GM12891 (cell line): Measurements from ENCODE around the gene EXPH5.
A peak's percentile ranks its signal among the peaks of the same experiment; 100 is the strongest.
"Not testable (repeated sequence)": the region's sequence is repeated elsewhere in the genome, so short reads cannot be mapped to it uniquely, and the experiment has no call there.

Source experiments
- DNase-seq: peaks from one replicate; pipeline ENCODE4 v3.0.0; 2011; ENCODE audit warnings: low spot score; ENCODE audit not compliant: insufficient read length
- FAIRE-seq: peaks from 2 replicates; lab custom pipeline; 2011; peaks lifted over from hg19 to GRCh38; lab: Jason Lieb, UNC
- PAX5 ChIP-seq: IDR thresholded peaks from 2 replicates; pipeline ENCODE4 v1.6.1; 2011; ENCODE audit warnings: low read length, moderate library complexity, mild to moderate bottlenecking; ENCODE audit not compliant: insufficient read depth, severe bottlenecking
- POLR2A ChIP-seq: IDR thresholded peaks from 2 replicates; pipeline ENCODE4 v1.6.1; 2011; ENCODE audit warnings: low read depth, low read length, control low read depth
- POLR2AphosphoS5 ChIP-seq: IDR thresholded peaks from 2 replicates; pipeline ENCODE4 v1.6.1; 2011; ENCODE audit warnings: low read depth, low read length, control low read depth
- POU2F2 ChIP-seq: IDR thresholded peaks from 2 replicates; pipeline ENCODE4 v1.6.1; 2011; ENCODE audit warnings: low read depth, mild to moderate bottlenecking, control low read depth, low read length, moderate library complexity
- SPI1 ChIP-seq: IDR thresholded peaks from 2 replicates; pipeline ENCODE4 v1.6.1; 2011; ENCODE audit warnings: low read depth, low read length, control low read depth
- TAF1 ChIP-seq: IDR thresholded peaks from 2 replicates; pipeline ENCODE4 v1.6.1; 2011; ENCODE audit warnings: low read depth, low read length, control low read depth

The EXPH5 gene

GRCh38 chr11:108601150-108601549, 7.6 kb upstream of the EXPH5 start:
- FAIRE-seq (no peak), DNase-seq (no peak)
- TF ChIP-seq PAX5 (no peak), POLR2A (no peak), SPI1 (no peak), POU2F2 (no peak), POLR2AphosphoS5 (no peak), TAF1 (no peak)

DNA sequence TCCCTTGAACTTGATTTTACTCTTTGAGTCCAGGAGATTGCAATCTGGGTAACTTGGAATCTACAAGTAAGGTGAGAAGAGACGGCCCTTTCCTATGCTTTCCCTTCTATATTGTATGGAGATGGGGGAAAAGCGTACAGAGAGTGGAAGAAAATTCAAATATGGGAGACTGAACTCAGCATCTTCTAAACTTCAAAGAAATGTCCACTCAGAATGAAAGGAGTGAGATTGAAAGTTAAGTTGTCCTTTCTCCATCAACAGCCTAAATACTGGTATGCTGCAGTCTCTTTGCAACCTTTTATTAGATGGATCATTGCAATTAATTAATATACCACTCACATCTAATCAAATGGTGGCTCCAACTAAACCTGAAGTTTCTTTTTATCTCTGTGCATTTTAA, 6.4 kb upstream of the EXPH5 start:
- FAIRE-seq (no peak), DNase-seq (no peak)
- TF ChIP-seq POU2F2, result no peak
- TF ChIP-seq TAF1, result no peak
- no peak for TF ChIP-seq POLR2AphosphoS5
- no peak for TF ChIP-seq PAX5
- no peak for TF ChIP-seq SPI1
- TF ChIP-seq POLR2A, result no peak

DNA sequence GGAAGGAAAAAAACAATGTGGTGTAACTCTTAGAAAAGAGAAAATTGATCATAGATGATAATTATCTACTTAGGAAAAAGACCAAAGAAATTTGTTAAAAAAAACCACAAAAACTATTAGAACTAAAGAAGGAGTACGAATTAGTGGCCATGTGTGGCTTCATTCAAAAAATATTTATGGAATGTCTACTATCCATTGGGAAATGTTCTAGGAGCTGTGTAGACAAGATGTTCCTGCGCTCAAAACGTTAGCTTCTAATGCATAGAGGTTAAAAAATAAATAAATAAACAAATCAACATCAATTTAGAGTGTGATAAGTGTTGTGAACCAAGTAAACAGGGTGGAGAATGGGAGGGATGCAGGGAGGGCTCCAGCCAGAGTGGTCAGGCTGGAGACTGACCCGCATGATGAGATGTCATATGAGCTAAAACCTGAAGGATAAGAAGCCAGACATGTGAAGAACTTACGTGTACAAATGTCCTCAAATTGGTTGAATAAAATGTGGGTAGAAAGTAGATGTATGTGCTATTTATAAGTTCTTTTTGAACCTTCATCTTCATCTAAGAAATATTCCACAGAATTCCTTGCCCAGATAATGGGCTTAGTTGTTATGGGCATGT, 4.3 kb upstream of the EXPH5 start:
- FAIRE-seq (no peak), DNase-seq (no peak)

DNA sequence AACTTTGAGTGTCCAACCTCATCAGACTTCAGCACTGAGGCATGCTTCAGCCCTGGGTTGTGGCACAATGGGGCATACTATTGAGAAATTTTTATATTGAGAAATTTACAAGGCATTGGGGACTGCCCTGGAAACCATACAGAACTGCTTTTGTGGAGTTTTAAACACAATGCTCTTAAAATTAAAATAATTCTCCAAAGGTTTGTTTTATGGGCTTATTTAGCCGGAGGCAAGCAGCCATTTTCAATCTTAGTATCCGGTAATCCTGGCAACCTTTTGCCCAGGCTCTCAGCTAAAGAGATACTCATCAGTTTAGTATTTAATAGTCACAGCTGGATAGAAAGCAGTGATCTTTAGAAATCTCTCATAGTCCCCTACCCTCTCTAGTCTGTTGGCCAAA, 3.1 kb upstream of the EXPH5 start:
- DNase-seq (no peak), FAIRE-seq (no peak)
- TF ChIP-seq POLR2A (no peak), SPI1 (no peak)

More for the DNA sequence above, 4.3 kb upstream of the EXPH5 start:
- TF ChIP-seq SPI1 (no peak), TAF1 (no peak), PAX5 (no peak), POLR2A (no peak), POLR2AphosphoS5 (no peak), POU2F2 (no peak)

DNA sequence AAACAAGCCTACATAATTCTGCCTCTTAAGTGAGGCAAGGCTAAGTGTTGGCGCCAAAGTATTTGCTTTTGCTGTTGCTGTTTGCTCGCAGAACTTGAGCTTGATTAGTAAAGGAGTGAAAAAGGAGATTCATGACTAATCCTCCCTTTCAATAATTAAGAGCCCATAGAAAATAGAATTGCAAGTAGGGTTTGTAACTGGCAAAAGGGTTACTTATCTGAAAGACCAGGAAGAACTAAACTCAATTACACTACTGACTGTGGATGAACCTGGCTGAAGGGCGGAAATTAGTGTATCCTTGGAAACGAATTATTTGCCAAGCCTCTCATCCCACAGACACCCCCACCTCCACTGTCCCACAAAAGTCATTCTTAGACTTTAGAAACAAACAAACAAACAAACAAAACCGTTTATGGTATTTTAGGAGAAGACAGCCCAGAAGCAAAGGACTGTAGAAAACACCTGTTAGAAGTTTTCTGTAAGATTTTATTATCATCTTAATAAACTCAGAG, 411 bp upstream of the EXPH5 start:
- TF ChIP-seq TAF1 (no peak), PAX5 (no peak), POLR2A (no peak)
- no peak for DNase-seq
- no peak for FAIRE-seq

- TF ChIP-seq POU2F2 (no peak), SPI1 (no peak), POLR2A (no peak), POLR2AphosphoS5 (no peak), PAX5 (no peak), TAF1 (no peak)
- DNase-seq, result peak; percentile 30
- FAIRE-seq, result peak; percentile 23
Measured at GRCh38 chr11:108592591-108593213, 866 bp downstream of the EXPH5 start.

- TF ChIP-seq TAF1, result no peak
- no peak for TF ChIP-seq POLR2AphosphoS5
- FAIRE-seq (no peak), DNase-seq (no peak)
Measured at GRCh38 chr11:108591893-108592292, 1.7 kb downstream of the EXPH5 start.

DNA sequence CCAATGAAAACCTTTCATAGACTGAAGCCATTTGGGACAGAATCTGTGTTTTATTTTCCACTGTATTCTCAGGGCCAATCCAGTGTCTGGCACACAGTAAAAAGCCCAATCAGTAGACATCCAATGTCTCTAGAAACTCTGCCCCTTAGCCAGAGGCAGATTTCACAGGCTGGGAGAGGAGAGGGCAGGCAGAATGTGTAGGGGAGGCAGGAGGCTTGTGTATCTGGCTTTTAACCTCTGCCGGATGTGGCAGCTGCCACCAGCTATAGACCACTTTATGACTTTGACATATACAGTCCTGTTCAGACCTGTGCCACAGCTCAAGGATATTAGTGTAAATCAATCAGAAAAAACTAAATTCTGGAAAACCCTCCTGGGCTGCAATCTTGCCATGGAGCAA, 4.4 kb downstream of the EXPH5 start:
- FAIRE-seq, result no peak
- DNase-seq, result no peak
- TF ChIP-seq POLR2AphosphoS5, result no peak
- no peak for TF ChIP-seq PAX5
- no peak for TF ChIP-seq TAF1
- no peak for TF ChIP-seq SPI1
- TF ChIP-seq POLR2A, result no peak
- no peak for TF ChIP-seq POU2F2

- FAIRE-seq, result no peak
- TF ChIP-seq POLR2AphosphoS5, result no peak
- no peak for TF ChIP-seq POLR2A
- no peak for TF ChIP-seq PAX5
- no peak for TF ChIP-seq SPI1
- TF ChIP-seq TAF1, result no peak
- TF ChIP-seq POU2F2, result no peak
- DNase-seq, result no peak
Measured at GRCh38 chr11:108588287-108588686, 5.3 kb downstream of the EXPH5 start.

DNA sequence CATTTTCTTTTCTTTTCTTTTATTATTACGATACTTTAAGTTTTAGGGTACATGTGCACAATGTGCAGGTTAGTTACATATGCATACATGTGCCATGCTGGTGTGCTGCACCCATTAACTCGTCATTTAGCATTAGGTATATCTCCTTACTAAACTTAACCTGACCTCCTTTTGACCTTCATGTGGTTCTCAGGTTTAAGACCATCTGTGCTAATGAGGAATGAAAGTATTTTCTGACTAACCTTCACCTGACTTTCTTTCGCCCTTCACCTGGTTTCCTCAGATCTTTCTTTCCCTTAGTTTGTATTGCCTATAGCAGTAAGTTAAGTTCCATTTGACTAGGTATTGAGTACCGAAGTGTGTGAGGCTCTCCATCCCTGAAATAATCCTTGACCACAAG, 6.5 kb downstream of the EXPH5 start:
- FAIRE-seq (no peak), DNase-seq (no peak)
- TF ChIP-seq POLR2A (no peak), SPI1 (no peak), PAX5 (no peak), POLR2AphosphoS5 (no peak), TAF1 (no peak), POU2F2 (no peak)

DNA sequence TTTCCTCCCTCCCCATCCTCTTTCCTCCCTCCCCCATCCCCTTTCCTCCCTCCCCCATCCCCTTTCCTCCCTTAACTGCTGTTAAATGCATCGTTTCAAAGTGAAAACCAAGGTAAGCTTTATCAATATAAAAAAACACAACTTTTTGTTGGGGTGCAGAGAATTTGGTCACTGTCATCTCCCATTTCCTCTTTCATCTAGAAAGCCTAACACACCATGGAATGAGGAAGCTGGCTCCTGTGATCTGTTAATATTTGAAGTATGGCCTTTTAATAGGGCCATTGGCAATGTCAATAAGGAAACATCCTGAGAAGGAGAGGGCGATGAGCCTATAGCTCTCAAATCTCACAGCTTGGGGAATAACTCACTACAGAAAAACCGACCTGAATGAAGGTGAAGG, 7.0 kb downstream of the EXPH5 start:
- no peak for TF ChIP-seq PAX5
- no peak for TF ChIP-seq TAF1
- TF ChIP-seq POU2F2, result no peak
- TF ChIP-seq SPI1, result peak; percentile 58; the same call in 1 of the 2 replicates
- no peak for TF ChIP-seq POLR2AphosphoS5
- FAIRE-seq, result no peak
- DNase-seq, result no peak

- peak; percentile 23 for FAIRE-seq
- DNase-seq, result not testable (repeated sequence)
Measured at GRCh38 chr11:108586185-108586584, 7.4 kb downstream of the EXPH5 start.
